Common myeloid progenitor, CD34-positive (primary cell): ENCODE results near the gene APAF1.

Experiments
- CTCF ChIA-PET: fragments of 350-600 bp; sonication (Branson Sonifier 250); formaldehyde crosslinking; loops from one replicate; lab custom pipeline; 2021; ENCODE audit warnings: antibody characterized with exemption; lab: Charles Lee
- POLR2A ChIA-PET: fragments of 350-600 bp; sonication (Branson Sonifier 250); formaldehyde crosslinking; loops from one replicate; lab custom pipeline; 2021; ENCODE audit warnings: antibody characterized with exemption; lab: Charles Lee
- DNase-seq, 3 donors: peaks; one replicate each; pipeline versions ENCODE4 v3.0.0 to v3.0.0-alpha.2; 2013
- H3K27ac ChIP-seq, 2 experiments: 1 replicate in 1 of 2; 2 replicates in 1 of 2; pipeline ENCODE4 v1.7.0; 2013; ENCODE audit warnings: inconsistent platforms in 2 of 2, low read length in 2 of 2, mild to moderate bottlenecking in 2 of 2, low read depth in 1 of 2, moderate library complexity in 1 of 2; ENCODE audit not compliant: severe bottlenecking in 2 of 2, insufficient read depth in 1 of 2, poor library complexity in 1 of 2
- H3K27me3 ChIP-seq, 5 experiments: replicated peaks in 2 of 5; 1 replicate in 3 of 5; 2 replicates in 2 of 5; pipeline versions ENCODE4 v1.6.1 to v1.7.0; 2013; ENCODE audit warnings: low read length in 4 of 5, mild to moderate bottlenecking in 2 of 5, moderate library complexity in 2 of 5, inconsistent platforms in 1 of 5; ENCODE audit not compliant: insufficient read depth in 5 of 5, control insufficient read depth in 4 of 5
- H3K36me3 ChIP-seq, 4 experiments: 1 replicate in 2 of 4; 2 replicates in 2 of 4; pipeline versions ENCODE4 v1.6.1 to v1.7.0; 2013; ENCODE audit warnings: low read length in 3 of 4, control low read depth in 1 of 4, mild to moderate bottlenecking in 1 of 4; ENCODE audit not compliant: control insufficient read depth in 4 of 4, insufficient read depth in 4 of 4
- H3K4me1 ChIP-seq, 4 experiments: 1 replicate in 3 of 4; 2 replicates in 1 of 4; pipeline versions ENCODE4 v1.6.1 to v1.7.1; 2013; ENCODE audit warnings: low read length in 3 of 4, mild to moderate bottlenecking in 3 of 4, control low read depth in 1 of 4, inconsistent platforms in 1 of 4, moderate library complexity in 1 of 4; ENCODE audit not compliant: control insufficient read depth in 4 of 4, insufficient read depth in 4 of 4; ENCODE audit errors: control extremely low read depth in 1 of 4
- H3K4me3 ChIP-seq, 7 experiments: 1 replicate in 4 of 7; 2 replicates in 3 of 7; pipeline versions ENCODE4 v1.5.1 to v1.7.0; 2013; ENCODE audit warnings: mild to moderate bottlenecking in 7 of 7, low read length in 6 of 7, moderate library complexity in 6 of 7, inconsistent platforms in 2 of 7, low read depth in 2 of 7, control low read depth in 1 of 7; ENCODE audit not compliant: insufficient read depth in 4 of 7, control insufficient read depth in 1 of 7; ENCODE audit errors: extremely low read depth in 1 of 7
- H3K9me3 ChIP-seq, 5 experiments: 1 replicate in 4 of 5; 2 replicates in 1 of 5; pipeline versions ENCODE4 v1.6.1 to v1.7.1; 2013; ENCODE audit warnings: low read length in 4 of 5, mild to moderate bottlenecking in 2 of 5, inconsistent platforms in 1 of 5, low read depth in 1 of 5, moderate library complexity in 1 of 5; ENCODE audit not compliant: control insufficient read depth in 4 of 5, insufficient read depth in 2 of 5; ENCODE audit errors: control extremely low read depth in 1 of 5
- WGBS: methylation state at CpG from one replicate; pipeline ENCODE4 v1.1.5; 2013; ENCODE audit not compliant: insufficient coverage; 5-methylcytosine and 5-hydroxymethylcytosine counted together

APAF1 gene

DNA sequence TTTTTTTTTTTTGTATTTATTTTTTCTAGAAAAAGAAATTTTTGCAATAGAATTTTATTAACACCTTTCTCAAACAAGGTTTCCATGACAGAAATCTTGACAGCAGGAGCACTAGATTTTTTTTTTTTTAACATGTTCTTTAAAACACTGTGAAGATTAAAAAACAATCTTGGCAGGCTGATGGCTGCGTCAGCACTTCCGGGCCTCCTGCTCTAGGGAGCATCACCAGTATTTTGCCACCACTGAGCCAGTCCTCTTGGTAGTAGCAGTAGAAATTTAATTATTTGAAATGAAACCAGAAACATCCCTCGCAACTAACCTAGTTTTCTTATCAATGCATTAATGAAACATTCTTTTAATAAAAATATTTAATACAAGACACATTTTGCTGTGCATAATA is 99.6 kb downstream of the APAF1 start:
- Histone ChIP-seq H3K9me3 (peaks cover 0 to 3% (median 0%) of the 10 kb centered on the region in 5 experiments), H3K4me3 (no peak overlapping the region), H3K27ac (no peak overlapping the region), H3K27me3 (peaks cover 12 to 65% (median 25%) of the 10 kb centered on the region in 5 experiments), H3K36me3 (no peaks in the 10 kb centered on the region), H3K4me1 (peaks cover 0 to 12% (median 9%) of the 10 kb centered on the region in 4 experiments)
- ChIA-PET POLR2A (no interaction called here), CTCF (no interaction called here)
- no CpG with 5 or more reads among the region's 3 CpGs for WGBS
- DNase-seq, result no peak

DNA sequence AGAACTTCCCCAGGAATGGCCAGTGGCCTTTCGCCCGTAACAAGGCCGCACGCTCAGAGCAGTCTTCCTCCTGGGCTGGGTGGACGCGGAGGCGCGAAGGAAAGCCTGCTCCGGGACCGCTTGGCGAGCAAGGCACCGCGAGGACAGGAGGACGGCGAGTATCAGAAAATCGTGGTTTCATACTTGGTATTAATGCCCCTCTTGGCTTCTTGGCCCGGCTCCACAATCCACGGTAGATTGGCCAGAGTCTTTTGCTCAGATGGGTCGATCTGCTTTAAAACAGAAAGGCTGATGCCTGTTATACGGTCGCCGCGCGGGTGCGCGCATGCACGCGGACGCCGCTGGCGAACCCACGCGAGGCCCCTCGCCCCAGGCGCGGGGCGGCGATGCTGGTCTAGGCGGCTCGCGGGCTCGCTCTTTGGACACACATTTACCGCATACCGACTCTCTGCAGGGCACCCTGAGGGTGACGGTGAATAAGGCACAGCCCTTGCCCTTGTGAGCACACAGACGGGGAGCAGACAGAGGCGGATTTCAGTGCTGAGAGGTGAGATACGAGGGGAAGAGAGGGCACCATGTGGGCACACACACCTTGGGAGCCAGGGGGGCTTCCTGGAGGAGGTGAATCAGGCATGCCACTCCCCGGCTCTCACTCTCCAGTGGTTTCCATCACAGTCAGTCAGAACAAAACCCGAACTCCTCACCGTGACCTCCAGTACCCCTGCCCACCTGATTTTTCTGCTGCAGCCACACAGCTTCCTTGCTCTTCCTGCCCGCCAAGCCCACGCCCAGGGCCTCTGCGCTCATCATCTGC is 100.7 kb downstream of the APAF1 start:
- no peaks in the 10 kb centered on the region for H3K36me3 ChIP-seq
- H3K27ac ChIP-seq, result no peak overlapping the region
- H3K27me3 ChIP-seq, result peaks cover 12 to 64% (median 23%) of the 10 kb centered on the region in 5 experiments
- 7% methylated on average over 54 of the region's 54 CpGs for WGBS
- peak overlapping the region; percentile 19 to 81 (median 66) for H3K4me3 ChIP-seq
- peaks cover 0 to 12% (median 9%) of the 10 kb centered on the region in 4 experiments for H3K4me1 ChIP-seq
- CTCF ChIA-PET, result no interaction called here
- H3K9me3 ChIP-seq, result peaks cover 0 to 2% (median 0%) of the 10 kb centered on the region in 5 experiments
- DNase-seq, result peak; percentile 14 to 47 (median 18)
- POLR2A ChIA-PET, result no interaction called here

DNA sequence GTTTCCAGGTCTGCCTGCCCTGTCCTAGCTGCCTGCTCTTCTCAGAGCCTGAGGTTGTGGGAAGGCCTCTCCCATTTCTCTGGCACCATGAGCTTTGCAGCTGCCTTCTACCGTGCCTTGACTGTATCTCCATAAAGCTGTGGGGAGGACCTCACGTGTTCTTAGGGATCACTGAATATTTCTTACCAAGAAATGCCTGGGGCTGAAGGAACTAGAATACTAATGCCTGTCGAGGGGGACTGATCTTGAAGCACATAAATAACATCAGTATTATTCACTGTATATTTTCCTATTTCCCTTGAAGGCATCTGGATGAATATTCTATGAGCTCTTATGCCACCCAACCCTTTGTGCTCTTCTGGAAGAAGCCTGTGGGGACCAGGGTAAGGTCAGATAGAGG is 103.4 kb downstream of the APAF1 start:
- Histone ChIP-seq H3K9me3 (no peaks in the 10 kb centered on the region), H3K27me3 (peaks cover 8 to 46% (median 19%) of the 10 kb centered on the region in 5 experiments), H3K4me1 (peaks cover 0 to 12% (median 9%) of the 10 kb centered on the region in 4 experiments), H3K4me3 (no peak overlapping the region), H3K27ac (no peak overlapping the region), H3K36me3 (no peaks in the 10 kb centered on the region)
- no peak for DNase-seq
- WGBS, result 93% methylated on average over 2 of the region's 3 CpGs
- POLR2A ChIA-PET, result no interaction called here
- CTCF ChIA-PET, result interaction anchor here (1.5 kb wide), 1 partner anchor 10 kb away, joined by 4 read pairs; no protein-coding TSS in a partner anchor

DNA sequence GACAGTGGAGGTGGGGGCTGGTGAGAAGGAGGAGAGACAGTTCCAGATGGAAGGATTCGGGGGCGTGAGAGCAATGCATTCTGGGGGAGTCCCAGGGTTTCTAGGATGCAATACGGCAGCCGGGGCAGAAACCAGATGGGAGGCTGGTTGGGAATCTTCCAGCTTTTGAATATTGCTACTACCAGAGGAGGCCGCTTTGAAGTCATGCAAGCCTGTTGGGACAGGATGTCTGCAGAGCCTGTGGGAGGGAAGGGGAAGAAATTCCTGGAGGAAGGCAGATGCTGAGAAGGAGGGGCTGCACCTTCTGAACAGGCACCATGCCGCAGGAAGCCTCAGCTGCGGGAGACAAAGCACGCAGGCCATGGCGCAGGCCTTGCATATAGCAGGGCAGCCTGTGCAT is 105.4 kb downstream of the APAF1 start:
- POLR2A ChIA-PET, result no interaction called here
- Histone ChIP-seq H3K36me3 (no peaks in the 10 kb centered on the region), H3K9me3 (no peaks in the 10 kb centered on the region)

DNA sequence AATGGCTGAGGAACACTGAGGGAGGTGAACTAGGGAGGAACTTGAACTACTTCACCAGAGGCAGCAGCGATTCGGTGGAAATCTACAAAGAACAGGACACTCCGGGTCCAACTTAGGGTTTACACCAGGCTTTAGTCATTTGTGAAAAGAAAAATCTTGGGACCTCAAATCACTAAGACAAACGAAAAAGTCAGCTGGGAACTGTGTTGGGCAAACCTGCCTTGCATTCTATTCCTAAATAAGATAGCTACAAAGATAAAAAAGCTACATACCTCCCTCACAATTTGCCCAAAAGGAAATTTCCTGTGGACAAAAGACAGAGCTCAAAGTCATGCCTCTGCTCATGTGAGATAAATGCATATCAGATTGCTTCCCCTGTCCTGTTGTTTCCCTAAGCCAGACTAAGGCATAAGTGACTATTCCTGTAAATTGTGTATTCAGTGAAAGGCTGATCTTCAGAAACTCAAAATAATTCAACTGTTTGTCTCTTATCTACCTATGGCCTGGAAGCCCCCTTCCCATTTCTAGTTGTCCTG is 106.6 kb downstream of the APAF1 start:
- Histone ChIP-seq H3K4me3 (no peak overlapping the region), H3K27me3 (peaks cover 4 to 25% (median 12%) of the 10 kb centered on the region in 5 experiments), H3K36me3 (no peaks in the 10 kb centered on the region), H3K27ac (no peak overlapping the region), H3K4me1 (no peaks in the 10 kb centered on the region), H3K9me3 (no peaks in the 10 kb centered on the region)
- 96% methylated on average over 3 of the region's 4 CpGs for WGBS
- CTCF ChIA-PET, result interaction anchor here (1.3 kb wide), 1 partner anchor 11 kb away, joined by 4 read pairs; no protein-coding TSS in a partner anchor
- DNase-seq, result no peak
- POLR2A ChIA-PET, result no interaction called here

More for the DNA sequence above, 105.4 kb downstream of the APAF1 start:
- 85% methylated on average over 9 of the region's 9 CpGs for WGBS
- no peak overlapping the region for H3K4me3 ChIP-seq
- peaks cover 0 to 9% (median 6%) of the 10 kb centered on the region in 4 experiments for H3K4me1 ChIP-seq
- peaks cover 6 to 36% (median 21%) of the 10 kb centered on the region in 5 experiments for H3K27me3 ChIP-seq
- no peak for DNase-seq
- no peak overlapping the region for H3K27ac ChIP-seq
- CTCF ChIA-PET, result no interaction called here

DNA sequence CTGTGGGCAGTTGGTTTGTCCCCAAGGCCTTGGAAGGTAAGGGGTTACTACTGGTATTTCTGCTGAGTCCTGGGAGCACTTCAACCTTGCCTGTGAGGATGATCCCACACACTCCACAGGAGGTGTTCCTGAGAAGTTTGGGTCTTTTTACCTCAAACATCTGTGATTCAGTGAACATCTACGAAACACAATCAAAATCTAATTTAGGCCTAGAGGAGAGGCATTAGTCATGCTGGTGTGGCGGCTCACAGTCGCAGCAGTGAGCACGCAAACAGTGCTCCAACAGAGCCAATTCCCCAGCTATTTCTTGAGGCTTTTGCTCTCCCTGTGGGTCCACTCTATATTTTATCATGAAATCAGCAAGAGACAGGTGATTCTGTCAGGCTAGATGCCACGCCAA is 107.6 kb downstream of the APAF1 start:
- Histone ChIP-seq H3K27ac (no peak overlapping the region), H3K27me3 (peaks cover under 1 to 19% (median 10%) of the 10 kb centered on the region in 5 experiments), H3K36me3 (no peaks in the 10 kb centered on the region), H3K4me1 (no peaks in the 10 kb centered on the region), H3K4me3 (no peak overlapping the region), H3K9me3 (no peaks in the 10 kb centered on the region)
- POLR2A ChIA-PET, result no interaction called here
- 72% methylated on average over 4 of the region's 5 CpGs for WGBS
- CTCF ChIA-PET, result interaction anchor here (1.3 kb wide), 1 partner anchor 10 kb away, joined by 4 read pairs; no protein-coding TSS in a partner anchor
- no peak for DNase-seq

DNA sequence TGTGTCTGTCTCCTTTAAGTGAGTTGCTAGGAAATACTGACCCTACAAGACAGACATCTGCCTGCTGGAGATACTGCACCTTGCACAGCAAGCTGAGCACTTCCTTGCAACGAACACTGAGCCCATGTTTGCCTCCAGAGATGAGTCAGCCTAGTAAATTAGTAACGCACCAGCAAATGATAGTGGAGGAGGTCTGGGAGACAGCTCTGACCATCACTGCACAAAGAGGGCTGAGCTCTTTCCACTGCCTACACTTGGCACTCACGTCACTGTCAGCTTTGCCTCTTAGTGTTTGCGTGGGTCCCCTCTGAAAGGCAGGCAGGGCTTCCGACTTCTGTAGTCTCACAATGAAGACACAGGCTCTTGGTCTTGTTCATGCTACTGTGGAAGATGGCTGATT is 109.0 kb downstream of the APAF1 start:
- Histone ChIP-seq H3K4me1 (no peaks in the 10 kb centered on the region), H3K9me3 (no peaks in the 10 kb centered on the region), H3K36me3 (no peaks in the 10 kb centered on the region), H3K27ac (no peak overlapping the region), H3K4me3 (no peak overlapping the region), H3K27me3 (peaks cover 0 to 10% (median 7%) of the 10 kb centered on the region in 5 experiments)
- POLR2A ChIA-PET, result no interaction called here
- no peak for DNase-seq
- CTCF ChIA-PET, result no interaction called here
- WGBS, result 98% methylated on average over 5 of the region's 5 CpGs
